GM19468 (cell line): Measurements from ENCODE around the gene ADAM11.

Experiments used
- ATAC-seq: cut with Tn5 transposase; IDR thresholded peaks from one replicate; pipeline ENCODE4 v1.9.1; 2021; ENCODE audit warnings: mild to moderate bottlenecking, moderate library complexity, moderate number of reproducible peaks; ENCODE audit not compliant: unreplicated experiment; ENCODE audit errors: extremely low read depth

Gene ADAM11

DNA sequence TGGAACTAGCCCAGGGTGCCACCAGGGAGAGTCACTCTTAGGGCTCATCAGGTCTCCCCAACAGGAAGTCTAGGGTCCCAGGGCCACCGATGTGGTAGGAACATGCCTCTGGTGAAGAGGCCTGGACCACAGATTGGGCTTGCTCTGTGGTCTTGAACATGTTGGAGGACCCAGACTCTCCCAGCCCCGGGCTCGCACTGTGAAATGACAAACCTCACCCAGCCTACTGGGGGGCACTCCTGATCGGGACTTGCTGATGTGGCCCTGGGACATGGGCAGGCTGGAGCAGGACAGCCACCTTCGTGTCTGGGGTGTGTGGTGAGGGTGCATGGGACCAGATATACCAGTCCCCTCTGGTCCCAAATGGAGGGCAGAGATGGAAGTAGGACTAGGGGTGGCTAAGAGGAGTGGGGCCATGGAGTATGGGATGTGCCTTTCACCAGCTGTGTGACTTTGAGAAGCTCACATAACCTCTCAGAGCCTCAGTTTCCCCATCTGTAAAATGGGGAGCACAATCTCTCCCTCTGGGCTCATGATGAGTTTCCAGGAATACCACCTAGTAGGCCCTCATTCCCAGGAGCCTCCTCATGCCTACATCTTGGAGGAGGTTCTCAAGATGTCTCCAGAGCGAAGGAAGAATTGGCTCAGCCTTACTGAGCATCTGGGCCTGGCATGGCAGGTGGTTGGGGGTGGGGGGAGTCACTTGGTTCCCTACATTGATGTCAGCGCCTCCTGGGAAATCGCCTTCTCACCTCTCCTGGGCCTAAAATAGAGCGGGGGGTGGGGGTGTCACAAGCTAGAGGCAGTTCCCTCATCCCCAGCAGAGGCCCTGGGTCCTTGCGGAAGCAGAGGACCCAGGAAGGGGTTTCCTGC lies 1.5 kb upstream of the ADAM11 start:
- no peak for ATAC-seq

DNA sequence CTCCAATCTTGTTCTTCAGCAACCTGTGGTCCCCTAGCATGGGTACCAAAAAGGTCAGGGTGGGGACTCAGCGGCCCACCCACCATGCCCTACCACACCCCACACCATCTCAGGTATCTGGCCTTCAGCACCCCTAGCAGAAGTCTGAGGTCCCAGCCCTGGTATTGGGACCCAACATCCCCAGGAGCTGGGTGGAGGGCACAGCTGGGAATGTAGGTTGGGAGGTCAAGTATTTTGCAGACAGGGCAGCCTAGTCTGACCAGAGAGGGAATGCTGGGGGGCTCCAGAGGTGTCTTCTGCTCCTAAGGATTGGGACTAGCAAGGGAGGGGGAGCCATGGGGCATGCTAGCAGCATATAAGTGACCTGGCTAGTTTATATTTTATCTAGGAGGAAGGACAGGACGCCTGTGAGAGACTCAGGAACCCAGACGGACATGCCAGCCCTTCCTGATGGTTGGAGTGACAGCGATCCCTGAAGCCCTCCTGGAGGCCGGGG lies 822 bp upstream of the ADAM11 start:
- ATAC-seq: no peak

DNA sequence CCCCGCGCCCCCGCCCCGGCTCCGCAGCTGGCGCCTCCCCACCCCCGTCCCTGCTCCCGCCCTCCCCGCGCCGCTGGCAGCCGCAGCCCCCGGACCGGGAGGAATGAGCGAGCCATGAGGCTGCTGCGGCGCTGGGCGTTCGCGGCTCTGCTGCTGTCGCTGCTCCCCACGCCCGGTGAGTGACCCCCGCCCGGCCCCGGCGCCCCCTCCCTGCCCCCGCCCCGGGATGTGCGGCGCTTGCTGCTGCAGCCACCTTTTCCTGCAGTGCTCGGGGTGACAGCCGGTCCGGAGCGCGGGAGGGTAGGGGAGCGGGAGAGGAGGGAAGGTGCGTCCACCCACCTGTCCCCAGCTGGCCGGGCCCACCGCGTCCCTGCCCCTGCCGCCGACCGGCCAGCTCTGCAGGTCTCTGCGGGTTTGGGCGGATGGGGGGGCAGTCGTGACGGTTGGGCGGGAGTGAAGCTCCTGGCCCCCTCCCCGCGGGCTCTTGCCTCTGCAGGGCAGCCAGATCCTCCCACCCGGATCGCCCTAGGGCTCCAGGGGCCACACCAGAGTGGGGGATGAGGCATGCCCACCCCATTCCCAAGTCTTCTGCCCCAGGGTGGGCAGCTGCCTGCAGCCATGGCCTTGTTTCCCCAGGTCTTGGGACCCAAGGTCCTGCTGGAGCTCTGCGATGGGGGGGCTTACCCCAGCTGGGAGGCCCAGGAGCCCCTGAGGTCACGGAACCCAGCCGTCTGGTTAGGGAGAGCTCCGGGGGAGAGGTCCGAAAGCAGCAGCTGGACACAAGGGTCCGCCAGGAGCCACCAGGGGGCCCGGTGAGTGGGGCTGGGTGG lies 513 bp downstream of the ADAM11 start:
- ATAC-seq: no peak

DNA sequence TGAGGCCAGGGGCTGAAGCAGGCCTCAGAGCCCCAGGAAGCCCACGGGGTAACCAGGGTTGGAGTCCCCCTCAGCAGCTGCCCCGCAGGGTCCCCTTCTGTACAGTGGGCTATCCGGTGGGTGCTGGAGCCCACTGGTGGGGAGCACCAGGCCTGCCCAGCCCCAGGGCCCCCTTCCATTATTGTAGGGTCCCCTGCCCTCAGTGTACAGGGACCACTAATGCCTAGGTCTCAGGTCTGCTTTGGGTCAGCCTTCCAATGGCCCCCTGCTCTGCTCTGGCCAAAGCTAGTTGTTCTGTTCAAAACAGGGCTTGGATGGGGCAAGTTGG lies 1.1 kb downstream of the ADAM11 start:
- ATAC-seq: no peak

DNA sequence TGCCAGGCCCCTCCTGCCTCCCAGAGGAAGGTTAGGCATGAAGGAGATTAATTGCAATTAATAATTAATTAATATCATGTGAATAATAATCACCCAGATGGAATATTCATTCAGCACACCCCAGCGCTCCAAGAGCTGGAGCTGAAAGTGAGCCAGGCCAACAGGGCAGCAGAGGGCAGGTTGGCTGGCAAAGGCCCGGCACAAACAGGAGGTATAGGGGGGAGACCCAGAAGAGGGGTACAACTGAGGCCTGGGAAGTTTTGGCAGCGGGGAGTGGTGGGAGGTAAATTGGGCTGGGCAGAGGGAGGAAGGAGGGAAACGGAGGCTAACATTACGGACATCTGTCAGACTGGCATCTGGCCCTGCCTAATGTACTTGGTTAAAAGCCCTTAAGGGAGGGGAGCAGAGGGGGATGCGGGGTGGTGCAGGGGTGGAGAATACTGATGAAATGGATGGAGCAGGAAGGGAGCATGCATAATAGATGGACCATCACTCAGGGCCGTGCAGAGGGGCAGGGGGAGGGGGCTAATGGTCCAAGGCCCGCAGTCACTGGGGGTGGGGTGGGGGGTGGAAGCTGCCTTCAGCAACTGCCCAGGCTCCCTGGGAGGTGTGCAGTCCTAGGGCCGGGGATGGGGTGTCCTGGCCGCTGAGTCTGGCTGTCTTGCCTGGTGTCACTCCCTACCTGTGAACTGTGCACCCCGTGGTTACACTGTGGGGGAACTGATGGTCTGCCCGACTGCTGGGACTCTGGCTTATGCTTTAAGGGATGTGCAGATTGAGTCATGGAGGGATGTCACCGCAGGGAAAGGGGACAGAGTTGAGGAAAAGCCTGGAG lies 1.9 kb downstream of the ADAM11 start:
- no peak for ATAC-seq

DNA sequence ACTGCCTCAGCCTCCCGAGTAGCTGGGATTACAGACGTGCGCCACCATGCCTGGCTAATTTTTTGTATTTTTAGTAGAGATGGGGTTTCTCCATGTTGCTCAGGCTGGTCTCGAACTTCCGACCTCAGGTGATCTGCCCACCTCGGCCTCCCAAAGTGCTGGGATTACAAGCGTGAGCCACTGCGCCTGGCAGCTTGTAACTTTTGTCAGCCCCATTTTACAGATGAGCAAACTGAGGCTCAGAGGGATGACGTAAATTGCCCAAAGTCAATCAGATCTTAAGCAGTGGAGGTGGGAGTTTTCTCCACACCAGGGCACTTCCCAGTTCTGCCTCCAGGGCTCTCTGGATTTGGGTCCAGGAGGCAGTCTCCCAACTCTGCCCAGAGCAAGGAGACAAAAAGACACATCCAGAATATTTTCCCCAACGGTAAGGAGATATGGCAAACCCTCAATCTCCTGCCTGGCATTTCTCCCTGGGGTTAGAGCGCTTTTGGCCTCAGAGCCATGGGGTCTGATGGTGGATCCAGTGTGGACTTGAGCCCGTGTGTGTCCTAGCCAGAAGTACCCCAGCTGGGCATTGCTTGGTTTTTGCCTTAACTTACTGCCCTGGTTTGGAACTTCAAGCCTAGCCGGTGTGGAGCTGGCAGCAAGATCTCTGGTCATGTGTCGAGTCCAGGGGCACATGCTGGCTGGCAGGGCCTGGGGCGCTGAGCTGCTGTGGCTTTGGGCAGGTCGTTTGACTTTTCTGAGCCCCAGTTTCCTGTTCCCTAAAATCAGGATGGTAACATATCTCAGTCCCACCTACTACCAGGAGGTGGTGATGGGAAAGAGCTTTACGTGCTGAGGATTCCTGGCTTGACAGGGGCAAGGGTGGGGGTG lies 3.4 kb downstream of the ADAM11 start:
- ATAC-seq: no peak

DNA sequence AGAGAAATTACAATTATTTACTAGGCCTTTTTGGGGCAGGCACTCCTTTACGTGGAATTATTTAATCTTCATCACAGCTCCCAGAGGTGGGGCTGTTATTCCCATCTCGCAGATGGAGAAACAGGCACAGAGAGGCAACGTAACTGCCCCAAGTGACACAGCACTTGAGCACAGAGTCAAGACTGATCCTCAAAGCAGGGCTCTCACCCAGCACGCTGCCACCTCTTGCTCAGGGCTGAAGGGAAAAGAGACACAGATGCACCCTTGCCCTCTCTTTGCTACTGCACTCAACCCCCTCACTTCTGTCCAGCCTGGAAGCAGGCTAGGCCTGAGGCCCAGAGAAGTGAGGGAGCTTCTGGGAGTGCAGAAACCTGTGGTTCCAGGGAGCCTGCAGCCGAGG lies 4.4 kb downstream of the ADAM11 start:
- ATAC-seq: no peak

DNA sequence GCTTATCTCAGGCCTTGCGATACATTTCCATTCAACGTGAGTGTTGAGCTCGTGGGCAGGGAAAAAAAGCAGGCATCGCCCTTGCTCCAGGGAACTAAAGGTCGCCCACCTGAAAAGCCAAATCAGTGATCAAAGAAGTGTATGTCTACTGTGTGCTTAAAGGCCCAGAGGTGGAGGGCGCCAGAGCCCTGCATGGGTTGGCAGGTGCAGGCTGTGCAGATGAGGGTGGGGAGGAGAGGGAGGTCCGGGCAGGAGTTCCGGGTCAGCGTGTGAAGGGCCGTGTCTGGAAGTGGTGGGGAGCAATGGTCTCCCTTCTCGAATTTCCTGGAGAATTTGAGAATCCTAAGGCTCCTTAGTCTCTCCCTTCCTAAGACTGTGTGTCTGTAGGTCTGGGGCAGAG lies 7.2 kb downstream of the ADAM11 start:
- no peak for ATAC-seq

DNA sequence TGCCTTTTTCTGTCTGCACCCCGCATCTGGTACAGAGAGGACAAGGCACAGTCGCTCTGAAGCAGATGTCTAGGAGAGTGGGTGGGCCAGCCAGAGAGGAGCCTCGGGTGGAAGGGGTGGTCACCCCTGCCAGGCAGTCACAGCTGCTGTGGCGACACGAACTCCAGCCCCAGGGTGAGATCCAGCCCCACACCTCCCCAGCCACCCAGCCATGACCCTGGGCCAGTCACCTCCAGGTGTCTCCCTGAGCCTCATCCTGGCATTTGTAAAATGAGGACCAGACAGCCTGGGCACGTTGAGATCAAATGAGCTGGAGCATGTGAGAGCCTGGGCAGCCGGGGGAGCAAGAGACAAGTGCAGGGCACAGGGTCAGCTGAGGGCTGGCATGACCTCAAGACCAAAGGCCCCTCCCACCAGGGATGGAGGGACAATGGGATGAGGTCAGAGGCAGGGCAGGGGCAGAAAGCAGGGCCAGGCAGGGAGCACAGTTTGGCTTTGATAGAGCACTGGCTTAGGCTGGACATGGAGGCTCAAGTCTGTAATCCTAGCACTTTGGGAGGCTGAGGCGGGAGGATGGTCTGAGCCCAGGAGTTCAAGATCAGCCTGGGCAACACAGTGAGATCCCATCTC lies 7.7 kb downstream of the ADAM11 start:
- ATAC-seq: no peak

DNA sequence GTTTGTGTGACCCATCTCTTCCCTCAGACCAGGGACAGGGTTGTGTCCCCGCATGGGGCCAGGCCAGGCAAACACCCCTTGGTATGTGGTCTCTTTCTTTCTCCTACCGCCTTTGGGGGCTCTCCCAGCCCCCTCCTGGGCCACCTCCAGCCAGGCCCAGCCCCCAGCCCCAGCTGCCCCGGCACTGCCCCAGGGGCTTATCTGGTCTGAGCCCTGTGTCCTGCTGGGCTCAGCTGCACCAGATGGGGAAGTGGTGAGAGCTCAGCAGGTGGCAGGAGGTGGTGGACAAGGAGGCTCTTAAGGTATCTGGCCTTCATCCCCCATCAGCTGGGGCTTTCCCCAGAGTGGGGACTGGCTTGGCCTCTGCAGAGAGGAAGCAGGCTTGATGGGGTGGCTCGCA lies 8.7 kb downstream of the ADAM11 start:
- no peak for ATAC-seq

DNA sequence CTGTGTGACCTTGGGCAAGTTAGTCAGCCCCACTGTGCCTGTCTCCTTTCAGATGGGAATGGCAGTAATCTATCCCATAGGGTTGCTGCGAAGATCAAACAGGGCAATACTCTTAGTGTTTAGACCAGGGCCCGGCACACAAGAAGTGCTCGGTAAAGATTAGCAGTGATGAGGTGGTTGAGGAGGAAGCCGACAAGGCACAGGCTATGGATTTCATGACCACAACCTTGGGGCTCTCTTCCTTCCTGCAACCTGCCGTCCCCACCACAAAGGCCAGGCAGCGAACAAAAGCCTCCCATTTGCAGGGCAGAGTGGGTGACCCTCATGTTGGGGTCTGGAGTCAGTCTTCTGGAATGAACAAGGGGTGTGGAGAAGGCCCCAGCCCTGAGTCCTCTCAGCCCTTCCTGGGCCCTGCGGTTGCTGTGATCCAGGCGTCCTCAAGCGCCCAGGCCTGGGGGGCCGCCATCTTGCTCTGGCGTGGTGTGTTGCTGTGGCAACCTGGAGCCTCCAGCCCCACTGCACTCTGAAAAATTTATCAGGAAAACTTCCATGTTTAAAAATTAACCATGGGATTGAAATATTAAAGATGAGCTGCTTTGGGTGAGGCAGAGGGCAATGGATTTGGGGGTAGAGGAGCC lies 9.8 kb downstream of the ADAM11 start:
- no peak for ATAC-seq

DNA sequence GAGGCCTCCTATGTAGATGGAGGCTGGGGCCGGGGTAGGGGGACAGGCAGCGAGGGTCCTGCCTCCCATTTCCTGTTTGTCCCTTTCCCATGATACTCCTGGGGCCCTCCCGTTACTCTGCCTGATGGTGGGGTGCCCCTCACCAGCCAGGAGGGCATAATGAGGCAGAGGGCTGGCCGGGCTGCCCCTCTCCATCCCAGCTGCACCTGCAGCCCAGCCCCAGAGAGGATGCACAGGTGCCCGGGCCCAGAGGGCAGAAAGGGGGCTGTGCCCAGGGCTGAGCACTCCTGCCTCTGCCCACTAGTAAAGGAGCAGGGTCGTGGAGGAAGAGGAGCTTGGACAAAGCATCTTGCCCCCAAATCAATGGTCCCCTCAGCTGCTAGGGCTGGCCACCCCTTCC lies 10.4 kb downstream of the ADAM11 start:
- ATAC-seq: no peak

DNA sequence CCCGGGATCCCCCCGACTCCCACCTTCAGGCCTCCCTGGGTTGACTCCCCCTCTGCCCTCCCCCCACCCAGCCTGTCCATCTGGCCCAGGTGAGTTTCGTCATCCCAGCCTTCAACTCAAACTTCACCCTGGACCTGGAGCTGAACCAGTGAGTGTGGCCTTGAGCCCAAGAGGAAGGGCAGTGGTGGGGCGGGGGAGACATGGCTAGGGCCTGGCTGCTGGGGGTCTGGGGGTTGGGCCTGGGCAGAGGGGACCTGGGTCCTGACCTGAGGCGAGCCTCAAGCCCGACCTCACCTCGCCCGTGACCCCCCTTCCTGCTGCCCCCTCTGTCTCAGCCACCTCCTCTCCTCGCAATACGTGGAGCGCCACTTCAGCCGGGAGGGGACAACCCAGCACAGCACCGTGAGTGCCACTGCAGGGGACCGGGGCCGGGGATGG lies 10.9 kb downstream of the ADAM11 start:
- ATAC-seq: no peak

DNA sequence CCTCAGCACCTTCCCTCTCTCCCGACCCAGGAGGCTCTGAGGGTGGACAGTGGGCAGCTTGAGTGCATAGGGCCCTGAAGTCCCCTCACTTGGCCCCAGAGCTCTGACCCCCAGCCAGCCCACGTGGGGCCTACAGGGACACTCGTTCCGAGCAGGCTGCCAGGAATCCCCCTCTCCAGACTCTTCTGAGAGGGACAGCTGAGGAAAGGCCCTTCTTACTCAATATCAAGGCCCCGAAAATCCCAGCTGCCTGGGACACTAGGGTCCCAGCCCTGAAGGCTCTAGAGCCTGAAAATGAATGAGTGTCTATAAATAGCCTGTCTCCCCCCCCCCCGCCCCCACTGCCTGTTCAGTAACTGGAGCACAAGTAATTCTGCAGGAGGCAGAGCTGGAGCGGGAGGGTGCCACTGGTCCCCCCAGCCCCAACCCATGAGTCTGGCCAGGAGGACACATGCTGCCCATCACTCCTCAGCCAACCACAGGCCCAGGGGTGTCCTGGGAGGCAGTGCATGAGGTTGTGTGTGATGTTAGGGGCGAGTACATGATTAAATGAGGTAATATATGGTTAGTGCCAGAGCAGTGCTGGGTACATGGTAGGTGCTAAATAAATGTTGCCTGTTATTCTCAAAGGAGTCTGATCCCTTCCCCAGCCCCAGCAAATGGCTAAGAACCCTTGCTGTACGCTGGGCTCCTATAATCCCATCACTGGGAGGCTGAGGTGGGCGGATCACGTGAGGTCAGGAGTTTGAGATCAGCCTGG lies 11.6 kb downstream of the ADAM11 start:
- ATAC-seq: no peak

DNA sequence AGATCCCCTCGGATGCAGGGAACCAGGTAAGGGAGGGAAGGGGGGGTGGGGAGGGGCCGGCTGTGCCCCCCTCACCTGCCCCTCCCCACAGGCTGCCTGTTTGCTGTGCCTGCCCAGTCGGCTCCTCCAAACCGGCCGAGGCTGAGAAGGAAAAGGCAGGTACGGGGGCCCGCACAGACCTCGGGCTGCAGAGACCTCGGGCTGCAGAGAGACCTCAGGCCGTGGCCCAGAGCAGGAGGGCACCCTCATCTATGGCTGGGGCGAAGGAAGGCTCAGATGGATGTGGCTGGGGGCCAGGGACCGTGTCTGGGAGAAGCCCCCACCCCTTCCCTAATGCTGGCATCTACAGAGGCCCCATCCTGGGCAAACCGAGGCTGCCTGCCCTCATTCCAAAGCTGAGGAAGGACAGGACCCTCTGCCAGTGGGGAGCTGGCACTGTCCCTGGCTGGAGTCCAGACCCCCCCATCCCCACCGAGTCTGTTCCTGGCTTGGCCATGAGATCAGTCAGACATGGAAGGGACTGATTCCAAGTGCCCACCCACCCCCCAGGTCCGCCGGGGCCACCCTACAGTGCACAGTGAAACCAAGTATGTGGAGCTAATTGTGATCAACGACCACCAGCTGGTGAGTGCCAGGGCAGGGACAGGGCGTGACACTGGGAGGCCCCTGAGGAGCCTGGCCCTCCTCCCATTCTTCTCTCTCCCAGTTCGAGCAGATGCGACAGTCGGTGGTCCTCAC lies 13.7 kb downstream of the ADAM11 start:
- ATAC-seq: no peak

DNA sequence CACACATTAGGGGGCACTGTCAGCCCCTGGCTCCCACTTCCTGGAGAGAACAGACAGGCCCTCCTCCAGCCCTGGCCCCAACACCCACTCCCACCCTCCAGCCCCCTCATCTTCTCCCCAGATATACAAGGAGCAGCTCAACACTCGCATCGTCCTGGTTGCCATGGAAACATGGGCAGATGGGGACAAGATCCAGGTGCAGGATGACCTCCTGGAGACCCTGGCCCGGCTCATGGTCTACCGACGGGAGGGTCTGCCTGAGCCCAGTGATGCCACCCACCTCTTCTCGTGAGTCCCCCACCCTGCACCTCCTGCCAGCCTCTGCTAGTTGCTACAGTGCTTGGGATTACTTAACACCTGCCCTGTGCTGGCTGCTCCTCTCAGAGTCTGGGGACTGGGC lies 14.4 kb downstream of the ADAM11 start:
- no peak for ATAC-seq
